Stimulated activated CD4-positive, alpha-beta T cell treated with anti-CD3 and anti-CD28 coated beads, Interleukin-4, amount 100 ng/mL, for 4 hours (primary cell): ENCODE data around the gene KDM4D.
"Not testable (repeated sequence)": the region's sequence is repeated elsewhere in the genome, so short reads cannot be mapped to it uniquely, and the experiment has no call there.

Source experiments
- DNase-seq, 2 experiments: peaks; one replicate each; pipeline ENCODE4 v3.0.0-alpha.2; 2020

KDM4D gene

DNA sequence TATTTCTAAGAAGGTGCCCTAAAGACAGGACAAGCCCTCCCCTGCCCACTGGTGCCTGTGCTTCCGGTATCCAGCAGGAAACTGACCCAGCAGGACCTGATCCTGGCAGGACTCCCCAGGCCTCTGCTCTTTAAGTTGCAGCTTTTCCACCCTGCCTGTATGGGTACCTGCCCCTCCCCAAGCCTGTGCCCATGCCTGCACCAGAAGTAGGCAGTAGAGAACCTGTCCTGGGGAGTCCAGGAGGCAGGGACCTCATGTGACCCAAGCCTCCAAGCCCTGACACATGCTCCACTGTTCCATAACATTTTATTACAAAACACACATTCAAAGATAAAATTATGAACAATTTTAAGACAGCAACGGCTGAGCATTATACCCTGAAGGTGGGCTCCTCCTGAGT, 14.3 kb upstream of the KDM4D start:
- no peak for DNase-seq

GRCh38 chr11:94960488-94960887, 13.0 kb upstream of the KDM4D start:
- DNase-seq = no peak

GRCh38 chr11:94961255-94961654, 12.3 kb upstream of the KDM4D start:
- no peak for DNase-seq

DNA sequence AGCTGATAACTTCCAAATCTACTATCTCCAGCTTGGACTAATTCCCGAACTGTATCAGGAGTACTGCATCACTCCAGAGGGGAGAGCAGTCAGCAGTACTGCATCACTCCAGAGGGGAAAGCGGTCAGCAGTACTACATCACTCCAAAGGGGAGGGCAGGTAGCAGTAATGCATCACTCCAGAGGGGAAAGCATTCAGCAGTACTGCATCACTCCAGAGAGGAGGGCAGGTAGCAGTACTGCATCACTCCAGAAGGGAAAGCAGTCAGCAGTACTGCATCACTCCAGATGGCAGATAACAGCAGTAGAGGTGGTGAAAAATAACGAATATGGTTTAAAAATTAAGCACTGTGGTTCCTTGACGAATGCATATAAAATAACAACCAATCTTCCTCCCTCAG, 8.6 kb upstream of the KDM4D start:
- DNase-seq = no peak

DNA sequence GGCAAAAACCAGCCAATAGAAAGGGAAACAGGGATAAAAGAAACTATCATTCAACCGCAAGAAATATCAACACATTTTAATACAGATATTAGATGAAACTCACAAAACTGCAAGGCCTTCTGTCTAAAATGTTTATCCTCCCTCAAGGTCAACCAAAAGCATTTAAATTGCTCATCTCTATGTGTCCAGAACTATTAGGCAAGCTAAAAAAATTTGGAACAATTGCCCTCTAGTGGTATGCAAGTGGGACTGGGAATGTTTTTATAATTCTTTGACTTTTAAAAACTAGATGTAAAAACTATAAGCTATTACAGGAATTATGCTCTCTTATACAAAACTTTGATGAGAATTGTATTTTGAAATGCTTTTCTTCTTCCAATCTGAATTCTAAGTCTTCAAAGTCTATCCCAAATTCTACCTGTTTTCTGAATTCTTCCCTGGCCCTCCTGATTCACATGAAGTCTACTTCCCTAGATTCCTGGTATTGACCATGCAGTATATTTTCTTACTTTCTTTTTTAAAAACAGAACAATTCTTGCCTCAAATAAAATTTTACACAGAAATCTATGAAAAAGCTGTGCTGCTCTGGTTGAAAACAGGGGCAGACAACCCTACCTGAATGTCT, 5.1 kb upstream of the KDM4D start:
- DNase-seq = no peak

DNA sequence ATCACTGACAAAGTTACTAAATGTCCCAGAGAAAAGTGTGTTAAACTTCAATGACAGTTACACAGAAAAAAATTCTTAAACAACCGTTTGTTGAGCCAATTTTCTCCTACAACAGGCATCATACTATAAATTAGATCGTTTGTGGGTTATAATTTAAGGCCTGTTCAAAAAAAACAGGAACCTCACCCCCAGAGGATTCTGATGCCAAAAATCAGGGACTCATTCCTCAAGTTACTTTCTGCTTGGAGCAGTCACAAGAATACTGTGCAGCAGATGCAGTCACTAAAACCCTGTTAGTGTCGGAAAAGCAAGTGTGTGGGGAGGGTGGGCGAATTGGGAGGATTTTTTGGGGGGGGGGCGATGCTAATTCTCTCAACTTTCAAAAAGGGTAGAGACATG, 810 bp upstream of the KDM4D start:
- no peak for DNase-seq

DNA sequence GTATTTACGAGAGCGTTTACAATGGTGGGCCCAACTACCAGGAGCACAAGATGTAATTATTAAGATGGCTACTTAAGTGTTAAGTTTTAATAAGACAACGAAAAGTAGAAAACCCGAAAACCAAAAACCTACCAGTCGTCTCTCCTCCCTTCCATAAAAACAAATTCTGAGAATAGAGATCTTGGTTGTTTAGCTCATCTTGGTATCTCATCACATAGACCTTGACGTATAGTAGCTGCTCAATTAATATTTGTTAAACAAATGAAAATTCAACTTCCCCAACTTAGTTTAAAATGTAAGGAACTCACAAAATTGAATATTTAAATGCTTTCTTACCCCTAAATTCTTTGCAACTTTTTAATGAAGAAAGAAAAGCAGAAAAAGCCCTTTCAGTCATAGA, 669 bp downstream of the KDM4D start:
- no peak for DNase-seq

DNA sequence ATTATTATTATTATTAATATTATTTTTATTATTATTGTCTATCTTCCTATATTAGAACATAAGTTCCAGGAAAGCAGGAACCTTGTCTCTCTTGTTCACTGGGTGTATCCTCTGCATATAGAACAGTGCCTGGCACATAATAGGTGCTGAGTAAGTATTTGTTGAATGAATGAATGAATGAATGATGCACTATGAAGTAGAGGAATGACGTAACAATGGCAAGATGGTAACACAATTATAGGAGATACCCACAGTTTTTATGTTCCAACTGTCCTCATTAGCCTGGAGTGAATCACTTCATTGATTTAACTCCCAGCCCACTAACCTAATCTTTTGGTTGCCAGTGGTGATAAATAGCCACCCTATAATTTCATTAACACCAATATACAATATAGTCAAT, 2.1 kb downstream of the KDM4D start:
- DNase-seq = no peak

DNA sequence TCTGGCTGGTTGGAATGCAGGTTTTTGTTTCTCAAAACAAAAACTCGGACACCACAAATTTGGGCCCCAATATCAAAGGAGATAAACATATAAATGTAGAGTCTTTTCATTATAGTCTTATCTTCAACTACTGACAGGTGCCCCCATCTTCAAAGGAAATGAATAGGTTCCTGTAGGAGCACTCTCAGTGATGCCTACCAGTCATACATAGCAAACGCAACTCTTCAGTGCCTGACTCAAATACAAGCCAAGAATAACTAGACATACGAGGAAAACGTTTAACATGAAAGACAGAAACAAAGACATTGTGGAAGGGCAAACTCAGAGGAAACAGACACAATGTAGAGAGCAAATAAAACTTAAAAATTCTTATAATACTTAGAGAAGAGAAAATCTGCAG, 13.9 kb downstream of the KDM4D start:
- no peak for DNase-seq

DNA sequence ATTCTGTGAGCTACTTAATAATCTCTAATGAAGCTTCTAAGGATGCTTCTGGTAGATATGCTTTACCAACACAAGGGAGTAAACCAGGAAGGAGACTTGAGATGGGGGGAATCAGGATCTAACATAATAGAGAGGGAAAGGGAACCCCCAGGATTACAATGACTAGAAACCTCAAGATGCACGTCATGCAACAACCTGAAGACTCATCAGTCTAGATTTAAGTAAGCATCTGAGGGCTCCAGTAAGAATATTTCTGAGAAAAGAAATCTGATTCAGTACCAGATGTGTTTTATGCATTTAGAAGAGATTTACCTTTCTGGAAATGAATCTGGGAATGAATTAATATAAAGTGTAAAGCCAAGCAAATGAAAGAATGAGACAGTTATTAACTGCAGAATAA, 15.2 kb downstream of the KDM4D start:
- no peak for DNase-seq

DNA sequence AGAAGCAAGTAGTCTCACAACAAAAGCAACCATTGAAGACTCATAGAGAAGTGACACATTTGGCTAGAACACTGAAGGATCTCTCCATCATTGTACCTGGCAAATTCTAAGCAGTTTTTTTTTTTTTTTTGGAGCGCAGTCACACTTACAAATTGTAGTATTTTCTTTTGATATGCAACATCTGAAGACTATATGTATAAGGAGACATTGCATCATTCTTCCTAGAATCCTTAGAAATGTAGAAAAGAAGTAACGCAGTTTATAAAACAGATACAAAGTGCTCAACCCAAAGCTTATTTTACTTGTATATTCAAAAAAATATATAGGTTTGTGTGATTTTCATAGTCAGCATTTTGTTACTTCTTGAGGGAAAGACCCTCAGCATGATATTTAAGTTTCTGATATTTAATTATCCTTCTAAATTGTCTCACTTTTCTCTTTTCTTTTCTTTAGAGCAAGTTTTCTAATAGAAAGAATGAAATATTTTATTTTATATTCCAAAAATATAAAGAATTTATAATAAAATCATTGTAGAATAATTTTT, 20.0 kb downstream of the KDM4D start:
- DNase-seq = no peak

- DNase-seq = no peak
Measured at GRCh38 chr11:94997437-94997836, 23.9 kb downstream of the KDM4D start.

- no peak for DNase-seq
Measured at GRCh38 chr11:94998285-94998684, 24.8 kb downstream of the KDM4D start.

- DNase-seq = no peak
Measured at GRCh38 chr11:95003716-95004115, 30.2 kb downstream of the KDM4D start.

DNA sequence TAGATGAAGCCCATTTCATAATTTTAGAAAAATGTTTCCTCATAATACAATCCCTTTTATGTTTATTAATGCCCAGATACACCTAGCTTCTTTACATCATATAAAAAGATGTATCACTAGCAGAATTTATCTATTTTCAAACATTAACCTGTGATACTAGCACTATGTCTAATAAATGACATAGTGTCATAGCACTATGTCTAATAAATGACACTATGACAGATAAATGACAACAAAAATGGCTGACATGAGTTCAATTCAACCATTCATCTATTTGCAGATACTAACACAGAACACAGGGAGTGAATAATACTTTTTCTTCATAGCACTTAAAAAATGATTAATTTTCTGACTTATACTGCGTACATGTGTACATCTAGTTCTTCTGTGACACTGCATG, 32.1 kb downstream of the KDM4D start:
- DNase-seq = no peak

- DNase-seq = no peak
Measured at GRCh38 chr11:95011376-95011775, 37.9 kb downstream of the KDM4D start.

GRCh38 chr11:95014184-95014821, 40.8 kb downstream of the KDM4D start:
- no peak for DNase-seq

DNA sequence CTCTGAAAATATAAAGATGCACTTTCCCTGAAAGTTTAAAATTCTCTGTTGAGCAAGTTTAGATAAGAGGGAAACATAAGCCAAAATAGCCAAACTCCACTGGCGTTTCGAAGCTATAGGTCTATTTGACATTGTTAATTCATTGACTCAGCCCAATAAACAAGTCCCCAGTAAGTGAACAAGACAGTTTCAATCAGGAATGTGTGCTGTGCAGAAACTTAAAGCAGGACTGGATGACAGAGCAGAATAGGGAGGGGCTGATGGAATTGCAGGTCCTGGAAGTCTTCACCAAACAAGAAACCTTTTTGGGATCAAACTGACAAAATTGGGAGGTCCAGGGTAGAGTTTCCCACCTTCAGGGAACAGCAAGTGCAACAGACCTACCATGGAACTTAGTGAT, 42.6 kb downstream of the KDM4D start:
- DNase-seq = no peak

DNA sequence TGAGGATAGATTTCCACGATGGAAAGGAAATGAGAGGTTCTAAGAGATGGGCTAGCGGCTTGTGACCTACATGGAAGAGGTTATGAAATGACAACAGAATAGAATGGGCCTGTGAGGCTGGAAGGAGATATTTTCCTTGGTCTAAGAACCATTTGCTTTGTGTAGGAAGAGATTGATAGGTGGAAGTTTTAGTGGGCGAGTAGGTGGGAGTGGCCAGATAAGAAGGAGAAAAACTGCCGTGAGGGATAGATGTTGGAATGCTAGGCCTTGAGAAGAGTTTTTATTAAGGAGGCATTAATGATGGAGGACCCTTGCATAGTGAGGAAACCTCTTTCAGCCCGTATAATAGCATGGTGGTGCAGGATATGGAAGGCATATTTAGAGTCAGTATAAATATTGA, 48.0 kb downstream of the KDM4D start:
- DNase-seq = not testable (repeated sequence)

GRCh38 chr11:95024958-95025357, 51.4 kb downstream of the KDM4D start, which contains the start of gene KDM4E:
KDM4E (plus strand) TSS chr11:95025258; CDS start chr11:95025558, 300 bp downstream.
- no peak for DNase-seq

GRCh38 chr11:95025594-95025993, 52.1 kb downstream of the KDM4D start:
- DNase-seq = not testable (repeated sequence)

- DNase-seq = no peak
Measured at GRCh38 chr11:95028357-95028756, 54.8 kb downstream of the KDM4D start.

- DNase-seq = no peak
Measured at GRCh38 chr11:95033051-95033450, 59.5 kb downstream of the KDM4D start.

DNA sequence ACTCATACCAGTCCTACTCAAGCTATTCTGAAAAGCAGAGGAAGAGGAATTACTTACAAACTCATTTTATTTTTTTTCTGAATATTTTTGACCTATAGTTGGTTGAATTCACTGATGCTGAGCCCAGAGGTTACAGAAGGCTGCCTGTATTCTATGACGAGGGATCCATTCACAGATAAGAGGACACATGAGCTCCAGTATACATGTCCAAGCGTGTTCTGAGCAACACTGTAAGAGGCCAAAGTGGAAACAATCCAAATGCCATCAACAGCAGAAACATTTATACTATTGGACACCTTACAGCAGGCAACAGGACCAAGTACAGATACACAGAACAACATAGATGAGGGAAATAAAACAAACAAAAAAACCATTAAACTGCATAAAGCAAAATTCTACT, 61.8 kb downstream of the KDM4D start:
- no peak for DNase-seq
